Cardiac fibroblast (primary cell): ENCODE data around the gene C5orf58.

Source experiments
- DNase-seq, 2 donors: peaks; one replicate each; pipeline versions ENCODE4 v3.0.0 to v3.0.0-alpha.2; 2010; ENCODE audit warnings: low read depth in 2 of 2
- H3K4me3 ChIP-seq, 2 donors: replicated peaks in 1 of 2; 1 replicate in 1 of 2; 2 replicates in 1 of 2; pipeline ENCODE4 v1.5.1; 2011; ENCODE audit warnings: low read depth in 2 of 2, low read length in 2 of 2, mild to moderate bottlenecking in 2 of 2, moderate library complexity in 1 of 2
- TF ChIP-seq, protein P1 (sequence below): IDR thresholded peaks from one replicate; pipeline ENCODE4 v1.5.1; 2011; ENCODE audit warnings: low read depth, mild to moderate bottlenecking, low read length, inconsistent platforms

The C5orf58 gene

GRCh38 chr5:170192829-170193228 is 40.0 kb upstream of the C5orf58 start:
- no peak overlapping the region for H3K4me3 ChIP-seq
- no peak for DNase-seq
- TF ChIP-seq, protein P1, sequence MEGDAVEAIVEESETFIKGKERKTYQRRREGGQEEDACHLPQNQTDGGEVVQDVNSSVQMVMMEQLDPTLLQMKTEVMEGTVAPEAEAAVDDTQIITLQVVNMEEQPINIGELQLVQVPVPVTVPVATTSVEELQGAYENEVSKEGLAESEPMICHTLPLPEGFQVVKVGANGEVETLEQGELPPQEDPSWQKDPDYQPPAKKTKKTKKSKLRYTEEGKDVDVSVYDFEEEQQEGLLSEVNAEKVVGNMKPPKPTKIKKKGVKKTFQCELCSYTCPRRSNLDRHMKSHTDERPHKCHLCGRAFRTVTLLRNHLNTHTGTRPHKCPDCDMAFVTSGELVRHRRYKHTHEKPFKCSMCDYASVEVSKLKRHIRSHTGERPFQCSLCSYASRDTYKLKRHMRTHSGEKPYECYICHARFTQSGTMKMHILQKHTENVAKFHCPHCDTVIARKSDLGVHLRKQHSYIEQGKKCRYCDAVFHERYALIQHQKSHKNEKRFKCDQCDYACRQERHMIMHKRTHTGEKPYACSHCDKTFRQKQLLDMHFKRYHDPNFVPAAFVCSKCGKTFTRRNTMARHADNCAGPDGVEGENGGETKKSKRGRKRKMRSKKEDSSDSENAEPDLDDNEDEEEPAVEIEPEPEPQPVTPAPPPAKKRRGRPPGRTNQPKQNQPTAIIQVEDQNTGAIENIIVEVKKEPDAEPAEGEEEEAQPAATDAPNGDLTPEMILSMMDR = no peak

GRCh38 chr5:170195961-170196360 is 36.8 kb upstream of the C5orf58 start:
- DNase-seq = no peak
- no peak overlapping the region for H3K4me3 ChIP-seq
- TF ChIP-seq, protein P1 = no peak

DNA sequence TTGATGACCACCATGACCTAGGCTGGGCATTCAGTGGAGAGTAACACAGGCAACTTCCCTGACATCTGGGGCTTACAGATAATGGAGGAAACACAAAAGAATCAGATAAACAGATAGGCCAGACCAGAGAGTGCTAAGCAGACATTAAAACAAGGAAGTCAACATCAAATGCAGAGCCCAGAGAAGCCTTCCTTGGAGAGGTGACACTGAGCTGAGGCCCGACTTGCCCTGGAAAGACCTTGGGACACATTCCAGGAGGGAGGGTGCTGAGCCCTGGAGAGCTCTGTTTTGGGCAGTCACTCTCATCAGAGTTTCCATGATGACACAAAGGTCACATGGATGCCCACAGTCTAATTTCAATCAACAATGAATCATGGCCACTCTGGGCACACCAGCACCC is 31.9 kb upstream of the C5orf58 start:
- TF ChIP-seq, protein P1 = no peak
- H3K4me3 ChIP-seq = no peak overlapping the region
- DNase-seq = no peak

DNA sequence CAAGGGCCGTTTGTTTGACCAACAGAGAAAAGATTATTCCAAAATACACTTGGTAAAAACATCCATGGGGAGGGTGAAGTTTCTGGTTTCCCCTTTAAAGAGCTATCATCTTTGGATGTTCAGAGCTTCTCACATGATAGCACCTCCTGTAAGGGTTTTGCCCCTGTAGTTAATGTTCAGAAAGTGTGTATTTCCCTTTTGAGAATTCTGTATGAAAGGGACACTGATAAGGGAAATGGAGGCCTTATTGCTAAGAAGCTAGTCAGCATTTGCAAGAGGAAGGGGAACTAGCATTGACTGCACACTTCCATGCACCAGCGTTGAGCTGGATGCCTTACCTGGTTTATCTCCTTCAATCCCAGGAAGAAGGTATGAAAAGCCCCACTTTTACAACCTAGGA is 31.5 kb upstream of the C5orf58 start:
- DNase-seq = no peak
- TF ChIP-seq, protein P1 = no peak
- no peak overlapping the region for H3K4me3 ChIP-seq

DNA sequence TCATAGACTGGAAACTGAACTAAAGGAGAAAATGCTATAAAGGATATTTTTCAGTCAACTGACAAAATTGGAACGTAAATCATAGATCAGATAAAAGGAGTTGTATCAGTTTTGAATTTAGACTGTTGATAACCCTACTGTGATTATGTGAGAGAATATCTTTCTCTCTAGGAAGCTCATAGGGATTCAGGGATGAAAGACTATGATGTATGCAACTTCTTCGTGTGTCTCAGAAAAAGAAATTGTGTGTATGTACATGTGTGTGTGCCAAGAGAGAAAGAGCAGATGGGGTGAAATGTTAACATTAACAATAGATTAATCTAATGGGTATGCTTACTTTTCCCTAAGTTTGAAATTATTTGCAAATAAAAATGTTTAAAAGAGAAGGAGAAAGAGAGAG is 30.7 kb upstream of the C5orf58 start:
- no peak overlapping the region for H3K4me3 ChIP-seq
- no peak for DNase-seq
- TF ChIP-seq, protein P1 = no peak

GRCh38 chr5:170204202-170204601 is 28.6 kb upstream of the C5orf58 start:
- H3K4me3 ChIP-seq = no peak overlapping the region
- TF ChIP-seq, protein P1 = no peak
- DNase-seq = no peak

DNA sequence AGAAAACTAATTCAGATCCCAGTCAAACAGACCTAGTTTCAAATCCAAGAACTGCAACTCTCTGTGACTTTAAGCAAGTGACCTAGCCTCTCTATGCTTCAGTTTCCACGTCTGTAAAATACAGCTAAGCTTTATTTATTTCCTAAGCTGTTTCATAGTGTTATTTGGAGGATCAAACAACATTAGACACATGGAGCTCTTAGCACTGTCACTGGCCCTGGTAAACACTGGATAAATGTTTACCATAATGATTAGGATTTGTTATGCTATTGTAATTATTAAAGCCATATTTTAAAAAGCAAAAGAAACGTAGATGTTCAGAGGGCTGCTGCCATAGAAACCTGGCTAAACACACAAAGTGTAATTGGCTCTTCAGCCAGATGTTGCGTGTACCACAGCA is 26.6 kb upstream of the C5orf58 start:
- TF ChIP-seq, protein P1 = no peak
- no peak for DNase-seq
- H3K4me3 ChIP-seq = no peak overlapping the region
